HepG2 (cell line): ENCODE data around the gene ZC3H7B. TPM values are rescaled to one million over a fixed set of nuclear protein-coding genes. Genes with fewer than 3 reads are reported as not detected.

Experiments
- ATRX ChIP-seq: sonication (generic); formaldehyde crosslinking; IDR thresholded peaks from 2 replicates; pipeline ENCODE4 v1.4.0; 2020; ENCODE audit warnings: missing genetic modification reagents, borderline replicate concordance
- GABPB1 ChIP-seq: IDR thresholded peaks from 2 replicates; pipeline ENCODE4 v1.6.1; 2016; ENCODE audit warnings: mild to moderate bottlenecking, missing genetic modification reagents, moderate library complexity, missing compliant biosample characterization
- KDM2A ChIP-seq: sonication (generic); formaldehyde crosslinking; IDR thresholded peaks from 2 replicates; pipeline ENCODE4 v1.4.0; 2020; ENCODE audit warnings: low read depth, missing genetic modification reagents, borderline replicate concordance
- KLF13 ChIP-seq: sonication (generic); formaldehyde crosslinking; IDR thresholded peaks from 2 replicates; pipeline ENCODE4 v1.4.0; 2020; ENCODE audit warnings: mild to moderate bottlenecking, missing genetic modification reagents
- KMT2A ChIP-seq: sonication (generic); formaldehyde crosslinking; IDR thresholded peaks from 2 replicates; pipeline ENCODE4 v1.4.0; 2020; ENCODE audit warnings: missing genetic modification reagents
- MBD4 ChIP-seq: IDR thresholded peaks from 2 replicates; pipeline ENCODE4 v1.6.1; 2012; ENCODE audit warnings: low read length, inconsistent platforms, borderline replicate concordance
- MXI1 ChIP-seq: IDR thresholded peaks from 3 replicates; pipeline ENCODE4 v1.6.1; 2012; ENCODE audit warnings: low read depth, low read length, inconsistent platforms, borderline replicate concordance
- NFE2L2 ChIP-seq: fragments of 150-350 bp; IDR thresholded peaks from 2 replicates; pipeline ENCODE4 v1.6.1; 2014; ENCODE audit warnings: low read length
- NR2C2 ChIP-seq: sonication (generic); formaldehyde crosslinking; IDR thresholded peaks from 2 replicates; pipeline ENCODE4 v1.4.0; 2020; ENCODE audit warnings: missing genetic modification reagents, mild to moderate bottlenecking, moderate library complexity, borderline replicate concordance
- RBM22 ChIP-seq: fragments of 200-400 bp; formaldehyde crosslinking; optimal IDR thresholded peaks from 2 replicates; pipeline ENCODE3; 2017; ENCODE audit warnings: mild to moderate bottlenecking, low read length, moderate library complexity
- REXO4 ChIP-seq: sonication (generic); formaldehyde crosslinking; IDR thresholded peaks from 2 replicates; pipeline ENCODE4 v1.8.0; 2022; ENCODE audit warnings: missing genetic modification reagents, mild to moderate bottlenecking, borderline replicate concordance
- SNRNP70 ChIP-seq: fragments of 200-400 bp; formaldehyde crosslinking; IDR thresholded peaks from 2 replicates; pipeline ENCODE4 v1.6.1; 2017; ENCODE audit warnings: mild to moderate bottlenecking, low read depth, low read length, moderate library complexity
- SSRP1 ChIP-seq: IDR thresholded peaks from 2 replicates; pipeline ENCODE4 v1.6.1; 2016; ENCODE audit warnings: control low read depth
- SYNCRIP ChIP-seq: fragments of 200-400 bp; formaldehyde crosslinking; IDR thresholded peaks from 2 replicates; pipeline ENCODE4 v1.6.1; 2018; ENCODE audit warnings: mild to moderate bottlenecking, low read depth, low read length; ENCODE audit not compliant: insufficient read depth
- TAF15 ChIP-seq: fragments of 200-400 bp; formaldehyde crosslinking; IDR thresholded peaks from one replicate; pipeline ENCODE4 v1.6.1; 2018; ENCODE audit warnings: mild to moderate bottlenecking, low read depth, low read length; ENCODE audit not compliant: poor library complexity, severe bottlenecking
- YEATS4 ChIP-seq: sonication (generic); formaldehyde crosslinking; IDR thresholded peaks from 2 replicates; pipeline ENCODE4 v1.4.0; 2020; ENCODE audit warnings: missing genetic modification reagents, borderline replicate concordance
- ZNF264 ChIP-seq: sonication (generic); formaldehyde crosslinking; IDR thresholded peaks from 2 replicates; pipeline ENCODE4 v1.4.0; 2020; ENCODE audit warnings: missing genetic modification reagents
- ZNF30 ChIP-seq: sonication (generic); formaldehyde crosslinking; IDR thresholded peaks from 2 replicates; pipeline ENCODE4 v1.5.0; 2020; ENCODE audit warnings: mild to moderate bottlenecking, missing genetic modification reagents
- ZNF557 ChIP-seq: sonication (generic); formaldehyde crosslinking; IDR thresholded peaks from 2 replicates; pipeline ENCODE4 v1.4.0; 2020; ENCODE audit warnings: missing genetic modification reagents
- ZNF605 ChIP-seq: sonication (generic); formaldehyde crosslinking; IDR thresholded peaks from 2 replicates; pipeline ENCODE4 v1.8.0; 2022; ENCODE audit warnings: mild to moderate bottlenecking, missing genetic modification reagents
- ZNF713 ChIP-seq: sonication (generic); formaldehyde crosslinking; IDR thresholded peaks from 2 replicates; pipeline ENCODE4 v1.4.0; 2020; ENCODE audit warnings: mild to moderate bottlenecking, missing genetic modification reagents
- ZNF788 ChIP-seq: sonication (generic); formaldehyde crosslinking; IDR thresholded peaks from 2 replicates; pipeline ENCODE4 v1.5.0; 2020; ENCODE audit warnings: mild to moderate bottlenecking, missing genetic modification reagents, borderline replicate concordance
- ZNF879 ChIP-seq: sonication (generic); formaldehyde crosslinking; IDR thresholded peaks from 2 replicates; pipeline ENCODE4 v1.8.1; 2023; ENCODE audit warnings: missing genetic modification reagents
- polyA plus RNA-seq, 8 experiments: library from polyadenylated mRNA; depleted of rRNA in 3 of 8; stranded (reverse) in 7 of 8; unstranded in 1 of 8; fragments of >200 nt; fragmentation: Illumina TruSeq in 4 of 8; extraction: Trizol in 4 of 8; gene quantifications; 2 replicates each; pipeline versions ENCODE4 v1.2.1 to v1.2.3, GENCODE V29; 2011 to 2016; ENCODE audit warnings: low read depth in 4 of 8, missing spikeins in 1 of 8, mixed read lengths in 1 of 8; ENCODE audit not compliant: insufficient read depth in 1 of 8
- total RNA-seq, 5 experiments: library from RNA; depleted of rRNA; stranded (reverse); fragments of >200 nt; fragmentation: Illumina TruSeq; extraction: Trizol; gene quantifications; 2 replicates each; pipeline ENCODE4 v1.2.3, GENCODE V29; 2016; ENCODE audit warnings: low read depth in 1 of 5
- TF ChIP-seq, protein P1 (sequence below): fragments of 450-650 bp; IDR thresholded peaks from 2 replicates; pipeline ENCODE4 v1.6.1; 2017
- TF ChIP-seq, protein P2 (sequence below): sonication (generic); formaldehyde crosslinking; IDR thresholded peaks from 2 replicates; pipeline ENCODE4 v1.8.1; 2023; ENCODE audit warnings: mild to moderate bottlenecking, moderate library complexity, missing genetic modification reagents
- TF ChIP-seq, protein P3 (sequence below): sonication (generic); formaldehyde crosslinking; IDR thresholded peaks from 2 replicates; pipeline ENCODE4 v1.8.0; 2022; ENCODE audit warnings: missing genetic modification reagents, mild to moderate bottlenecking, moderate library complexity, borderline replicate concordance
- TF ChIP-seq, protein P4 (sequence below): sonication (generic); formaldehyde crosslinking; IDR thresholded peaks from 2 replicates; pipeline ENCODE4 v1.4.0; 2020; ENCODE audit warnings: mild to moderate bottlenecking, missing genetic modification reagents

The ZC3H7B gene
- total and polyA plus RNA-seq, 2 of the 13 experiments (the other 11 are each of a cell fraction or from before 2014, with no cell fraction given): 26.4 to 37.2 TPM

DNA sequence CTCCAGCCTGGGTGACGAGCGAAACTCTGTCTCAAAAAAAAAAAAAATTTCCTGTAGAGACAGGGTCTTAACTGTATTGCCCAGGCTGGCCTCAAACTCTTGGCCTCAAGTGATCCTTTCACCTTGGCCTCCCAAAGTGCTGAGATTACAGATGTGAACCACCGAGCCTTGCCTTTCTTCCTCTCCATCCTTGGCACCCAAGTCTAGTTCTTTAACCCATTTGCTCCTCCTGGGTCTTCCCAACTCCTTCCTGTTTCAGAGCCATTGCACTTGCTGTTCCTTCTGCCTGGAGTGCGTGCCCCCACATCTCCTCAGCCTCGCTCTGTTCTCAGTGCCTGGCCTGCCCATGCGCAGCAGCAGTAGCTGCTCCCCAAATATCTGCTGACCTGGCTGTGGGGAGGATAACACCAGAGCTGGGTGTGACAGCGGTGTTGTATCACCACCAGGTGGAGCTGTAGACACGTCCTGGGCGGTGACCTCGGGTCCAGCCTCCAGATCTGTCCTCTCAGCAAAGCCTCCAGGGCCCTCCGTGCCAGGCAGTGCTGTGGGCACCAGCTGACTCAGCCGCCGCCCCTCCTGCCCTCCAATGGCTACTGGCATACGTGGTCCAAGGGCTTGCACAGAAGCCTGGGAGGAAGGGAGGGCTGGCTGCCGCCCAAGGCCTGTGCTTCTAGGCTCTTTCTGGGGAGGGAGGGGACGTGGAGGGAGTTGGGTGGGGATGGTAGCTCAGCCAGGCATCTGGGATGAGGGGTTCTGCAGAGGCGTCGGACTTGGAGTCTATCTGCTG is 102.4 kb downstream of the ZC3H7B start (continued):
- TF ChIP-seq, protein P1, sequence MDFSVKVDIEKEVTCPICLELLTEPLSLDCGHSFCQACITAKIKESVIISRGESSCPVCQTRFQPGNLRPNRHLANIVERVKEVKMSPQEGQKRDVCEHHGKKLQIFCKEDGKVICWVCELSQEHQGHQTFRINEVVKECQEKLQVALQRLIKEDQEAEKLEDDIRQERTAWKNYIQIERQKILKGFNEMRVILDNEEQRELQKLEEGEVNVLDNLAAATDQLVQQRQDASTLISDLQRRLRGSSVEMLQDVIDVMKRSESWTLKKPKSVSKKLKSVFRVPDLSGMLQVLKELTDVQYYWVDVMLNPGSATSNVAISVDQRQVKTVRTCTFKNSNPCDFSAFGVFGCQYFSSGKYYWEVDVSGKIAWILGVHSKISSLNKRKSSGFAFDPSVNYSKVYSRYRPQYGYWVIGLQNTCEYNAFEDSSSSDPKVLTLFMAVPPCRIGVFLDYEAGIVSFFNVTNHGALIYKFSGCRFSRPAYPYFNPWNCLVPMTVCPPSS: no peak
- TF ChIP-seq SYNCRIP: no peak
- TF ChIP-seq KLF13: no peak
- TF ChIP-seq KMT2A (CRISPR knock-in tag): no peak
- TF ChIP-seq MBD4: no peak
- TF ChIP-seq ZNF879: no peak
- no peak for TF ChIP-seq ATRX
- TF ChIP-seq TAF15: no peak
- TF ChIP-seq, protein P2, sequence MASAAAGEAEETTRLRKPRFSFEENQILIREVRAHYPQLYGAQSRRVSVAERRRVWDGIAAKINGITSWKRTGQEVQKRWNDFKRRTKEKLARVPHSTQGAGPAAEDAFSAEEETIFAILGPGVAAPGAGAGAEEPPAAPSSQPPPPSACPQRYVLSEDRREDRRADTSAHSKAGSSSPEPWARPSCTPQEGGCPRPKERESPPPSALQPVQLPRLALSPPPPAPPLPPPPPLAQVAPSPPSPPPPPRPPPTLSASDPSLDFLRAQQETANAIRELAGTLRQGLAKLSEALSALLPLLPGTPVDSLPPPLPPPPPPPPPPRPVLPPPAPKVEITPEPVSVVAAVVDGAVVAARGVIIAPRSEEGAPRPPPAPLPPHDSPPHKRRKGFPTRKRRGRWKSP: no peak
- no peak for TF ChIP-seq RBM22
- peak; percentile 45; the same call in 1 of the 2 replicates for TF ChIP-seq GABPB1 (CRISPR knock-in tag)
- TF ChIP-seq, protein P3, sequence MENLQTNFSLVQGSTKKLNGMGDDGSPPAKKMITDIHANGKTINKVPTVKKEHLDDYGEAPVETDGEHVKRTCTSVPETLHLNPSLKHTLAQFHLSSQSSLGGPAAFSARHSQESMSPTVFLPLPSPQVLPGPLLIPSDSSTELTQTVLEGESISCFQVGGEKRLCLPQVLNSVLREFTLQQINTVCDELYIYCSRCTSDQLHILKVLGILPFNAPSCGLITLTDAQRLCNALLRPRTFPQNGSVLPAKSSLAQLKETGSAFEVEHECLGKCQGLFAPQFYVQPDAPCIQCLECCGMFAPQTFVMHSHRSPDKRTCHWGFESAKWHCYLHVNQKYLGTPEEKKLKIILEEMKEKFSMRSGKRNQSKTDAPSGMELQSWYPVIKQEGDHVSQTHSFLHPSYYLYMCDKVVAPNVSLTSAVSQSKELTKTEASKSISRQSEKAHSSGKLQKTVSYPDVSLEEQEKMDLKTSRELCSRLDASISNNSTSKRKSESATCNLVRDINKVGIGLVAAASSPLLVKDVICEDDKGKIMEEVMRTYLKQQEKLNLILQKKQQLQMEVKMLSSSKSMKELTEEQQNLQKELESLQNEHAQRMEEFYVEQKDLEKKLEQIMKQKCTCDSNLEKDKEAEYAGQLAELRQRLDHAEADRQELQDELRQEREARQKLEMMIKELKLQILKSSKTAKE (CRISPR knock-in tag): no peak
- TF ChIP-seq NFE2L2: no peak
- TF ChIP-seq SSRP1: no peak
- no peak for TF ChIP-seq ZNF557 (CRISPR knock-in tag)
- TF ChIP-seq ZNF788 (CRISPR knock-in tag): no peak; the same call in 1 of the 2 replicates
- TF ChIP-seq NR2C2 (CRISPR knock-in tag): peak; percentile 36; the same call in 1 of the 2 replicates
- no peak for TF ChIP-seq ZNF605 (CRISPR knock-in tag)
- TF ChIP-seq, protein P4, sequence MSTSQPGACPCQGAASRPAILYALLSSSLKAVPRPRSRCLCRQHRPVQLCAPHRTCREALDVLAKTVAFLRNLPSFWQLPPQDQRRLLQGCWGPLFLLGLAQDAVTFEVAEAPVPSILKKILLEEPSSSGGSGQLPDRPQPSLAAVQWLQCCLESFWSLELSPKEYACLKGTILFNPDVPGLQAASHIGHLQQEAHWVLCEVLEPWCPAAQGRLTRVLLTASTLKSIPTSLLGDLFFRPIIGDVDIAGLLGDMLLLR (CRISPR knock-in tag): no peak
- TF ChIP-seq ZNF30 (CRISPR knock-in tag): no peak
- no peak for TF ChIP-seq ZNF713
- TF ChIP-seq SNRNP70: no peak
- TF ChIP-seq ZNF264 (CRISPR knock-in tag): no peak
- no peak for TF ChIP-seq REXO4
- 0 out of 3 replicates have a peak, but pooled peaks have one; percentile 28 for TF ChIP-seq MXI1
- peak; percentile 90 for TF ChIP-seq KDM2A (CRISPR knock-in tag)
- no peak for TF ChIP-seq YEATS4
